ENCODE data around the gene RPL19.
A peak's percentile ranks its signal among the peaks of the same experiment; 100 is the strongest.

Gene RPL19

GRCh38 chr17:39230361-39230760, 30.3 kb downstream of the RPL19 start:
- peaks cover 15% of the 10 kb centered on the region for H3K4me1 Mint-ChIP-seq
- H3K9me3 Mint-ChIP-seq, result no peaks in the 10 kb centered on the region
- peaks cover 38% of the 10 kb centered on the region for H3K27me3 Mint-ChIP-seq (ENCODE audit: low read depth)
- H3K27ac Mint-ChIP-seq, result no peak overlapping the region
- H3K36me3 Mint-ChIP-seq (ENCODE audit: low read depth), result no peaks in the 10 kb centered on the region
- H3K4me3 Mint-ChIP-seq, result no peak overlapping the region
- TF ChIP-seq CTCF (IDR thresholded peaks at IDR 0.05; ENCODE audit: unreplicated experiment in 3 of 3), result no peak

- no peak overlapping the region for H3K27ac Mint-ChIP-seq
- peaks cover 17% of the 10 kb centered on the region for H3K4me1 Mint-ChIP-seq
- H3K27me3 Mint-ChIP-seq (ENCODE audit: low read depth), result peaks cover 34% of the 10 kb centered on the region
- no peak overlapping the region for H3K4me3 Mint-ChIP-seq
- no peaks in the 10 kb centered on the region for H3K9me3 Mint-ChIP-seq
- no peak for TF ChIP-seq CTCF (IDR thresholded peaks at IDR 0.05; ENCODE audit: unreplicated experiment in 3 of 3)
- no peaks in the 10 kb centered on the region for H3K36me3 Mint-ChIP-seq (ENCODE audit: low read depth)
These were observed 31.0 kb downstream of the RPL19 start for GRCh38 chr17:39231091-39231561.

GRCh38 chr17:39231591-39232551, 31.8 kb downstream of the RPL19 start:
- no peaks in the 10 kb centered on the region for H3K36me3 Mint-ChIP-seq (ENCODE audit: low read depth)
- peak overlapping the region in 2 of 3 experiments; percentile 1 to 17 for H3K27ac Mint-ChIP-seq
- H3K4me3 Mint-ChIP-seq, result peak overlapping the region in 2 of 3 experiments; percentile 59 to 63
- TF ChIP-seq CTCF (IDR thresholded peaks at IDR 0.05; ENCODE audit: unreplicated experiment in 3 of 3), result peak; percentile 70 to 77 (median 70)
- H3K9me3 Mint-ChIP-seq, result no peaks in the 10 kb centered on the region
- peaks cover 31% of the 10 kb centered on the region for H3K27me3 Mint-ChIP-seq (ENCODE audit: low read depth)
- H3K4me1 Mint-ChIP-seq, result peaks cover 15% of the 10 kb centered on the region

GRCh38 chr17:39235555-39236449, 35.7 kb downstream of the RPL19 start:
- peak; percentile 47 to 70 (median 69) for TF ChIP-seq CTCF (IDR thresholded peaks at IDR 0.05; ENCODE audit: unreplicated experiment in 3 of 3)
- Mint-ChIP-seq H3K4me1 (peaks cover 15% of the 10 kb centered on the region), H3K27ac (peak overlapping the region in 1 of 3 experiments; percentile 5), H3K36me3 (ENCODE audit: low read depth) (no peaks in the 10 kb centered on the region), H3K9me3 (no peaks in the 10 kb centered on the region), H3K4me3 (no peak overlapping the region), H3K27me3 (ENCODE audit: low read depth) (peaks cover 26% of the 10 kb centered on the region)

- Mint-ChIP-seq H3K36me3 (ENCODE audit: low read depth) (no peaks in the 10 kb centered on the region), H3K27ac (no peak overlapping the region), H3K9me3 (no peaks in the 10 kb centered on the region), H3K4me3 (no peak overlapping the region), H3K4me1 (peaks cover 12% of the 10 kb centered on the region), H3K27me3 (ENCODE audit: low read depth) (peaks cover 26% of the 10 kb centered on the region)
- no peak for TF ChIP-seq CTCF (IDR thresholded peaks at IDR 0.05; ENCODE audit: unreplicated experiment in 3 of 3)
These were observed 36.4 kb downstream of the RPL19 start for GRCh38 chr17:39236450-39236927.
